ENCODE data around the gene ORC5. TPM values are rescaled to one million over a fixed set of nuclear protein-coding genes. Genes with fewer than 3 reads are reported as not detected.

Gene ORC5
- total RNA-seq, 1 experiment from 2014 or later: 25.9 TPM

- no peaks in the 10 kb centered on the region for H3K9me3 Mint-ChIP-seq
- no peaks in the 10 kb centered on the region; a peak in 2 of 7 replicates for H3K36me3 Mint-ChIP-seq (ENCODE audit: insufficient read depth in 1 of 3, low read depth in 3 of 3)
- H3K56ac ChIP-seq (ENCODE audit: insufficient read length, low read depth, low read length): no peak overlapping the region
- no peak overlapping the region for H2BK120ac ChIP-seq (ENCODE audit: low read depth, low read length, poor library complexity, severe bottlenecking)
- no peak overlapping the region for H3K9ac ChIP-seq (ENCODE audit: extremely low read depth, insufficient read length, low read length)
- no peaks in the 10 kb centered on the region for H3K79me2 ChIP-seq (ENCODE audit: insufficient read depth, low read length)
- no peak overlapping the region for H3T11ph ChIP-seq (ENCODE audit: low read length)
- H3K4me2 ChIP-seq (ENCODE audit: insufficient read depth, insufficient read length, low read length): no peak overlapping the region
- H3K9me3 ChIP-seq (ENCODE audit: control insufficient read depth, low read depth, low read length): no peaks in the 10 kb centered on the region
- H2BK12ac ChIP-seq (ENCODE audit: insufficient read length, low read depth, low read length): no peak overlapping the region
- no peaks in the 10 kb centered on the region for H3K79me1 ChIP-seq (ENCODE audit: insufficient read depth, low read depth, low read length, poor library complexity, severe bottlenecking)
- H3K27ac ChIP-seq (ENCODE audit: insufficient read length, low read depth, low read length): no peak overlapping the region
- DNase-seq: no peak
- no CpG with 5 or more reads among the region's 1 CpG for WGBS (ENCODE audit: extremely low coverage, insufficient read length, low lambda C conversion rate)
- no peak overlapping the region for H2AK5ac ChIP-seq (ENCODE audit: insufficient read length, low read length)
- H3K27me3 ChIP-seq (ENCODE audit: insufficient read depth, low read length): no peaks in the 10 kb centered on the region
- H3K4me3 Mint-ChIP-seq: no peak overlapping the region
- no peak overlapping the region for H4K91ac ChIP-seq (ENCODE audit: insufficient read length, low read depth, low read length)
- H3K4ac ChIP-seq (ENCODE audit: low read depth, low read length): no peak overlapping the region
- H2AFZ ChIP-seq (ENCODE audit: low read length): no peak overlapping the region
- H3K23ac ChIP-seq (ENCODE audit: insufficient read length, low read depth, low read length): no peak overlapping the region
- no peaks in the 10 kb centered on the region for H3K4me1 ChIP-seq (ENCODE audit: insufficient read depth, low read length)
- no peaks in the 10 kb centered on the region for H3K4me1 Mint-ChIP-seq
- no peak overlapping the region for H3K14ac ChIP-seq (ENCODE audit: insufficient read depth, low read length)
- no peaks in the 10 kb centered on the region for H3K23me2 ChIP-seq (ENCODE audit: insufficient read length, low read depth, low read length, poor library complexity, severe bottlenecking)
- H2BK20ac ChIP-seq (ENCODE audit: low read depth, low read length, poor library complexity, severe bottlenecking): no peak overlapping the region
- H3K18ac ChIP-seq (ENCODE audit: insufficient read length, low read depth, low read length): no peak overlapping the region
- H4K5ac ChIP-seq (ENCODE audit: insufficient read length, low read depth, low read length): no peak overlapping the region
- H3K27ac Mint-ChIP-seq: no peak overlapping the region
- H2BK5ac ChIP-seq (ENCODE audit: insufficient read length, low read length): no peak overlapping the region
- H3K27me3 Mint-ChIP-seq (ENCODE audit: low read depth): no peaks in the 10 kb centered on the region
- no peak overlapping the region for H4K8ac ChIP-seq (replicated peaks; ENCODE audit: insufficient read length, low read depth, low read length)
- H2BK15ac ChIP-seq (ENCODE audit: low read depth, low read length): no peak overlapping the region
- no peaks in the 10 kb centered on the region for H4K20me1 ChIP-seq (ENCODE audit: control insufficient read depth, insufficient read depth, insufficient read length)
- no peak for TF ChIP-seq CTCF (conservative IDR thresholded peaks at IDR 0.05)
These were observed 57.3 kb downstream of the ORC5 start for GRCh38 chr7:104150470-104150869.
